HEK293 (cell line): ENCODE measurements around the gene YARS1.

Experiments used
- CTCF ChIA-PET: fragments of 350-600 bp; formaldehyde crosslinking; extraction: SDS; loops from one replicate; lab custom pipeline; 2021; ENCODE audit warnings: antibody characterized with exemption; lab: Yijun Ruan, JAX
- POLR2A ChIA-PET: fragments of 300-600 bp; formaldehyde crosslinking; extraction: SDS; loops from one replicate; lab custom pipeline; 2020; ENCODE audit warnings: antibody characterized with exemption, inconsistent platforms; lab: Yijun Ruan, JAX
- H3K27ac ChIP-seq: fragments of 200-500 bp; sonication (Bioruptor generic); 2 replicates; pipeline ENCODE4 v1.5.1; 2014; ENCODE audit warnings: low read depth, low read length, control low read depth, inconsistent platforms; ENCODE audit errors: extremely low read depth
- H3K36me3 ChIP-seq, 2 experiments: fragments of 200-500 bp in 1 of 2; sonication (Bioruptor generic) in 1 of 2; 1 replicate in 1 of 2; 2 replicates in 1 of 2; pipeline ENCODE4 v1.5.1; 2014 to 2017; ENCODE audit warnings: inconsistent platforms in 2 of 2, low read length in 2 of 2; ENCODE audit not compliant: control insufficient read depth in 2 of 2, insufficient read depth in 1 of 2
- H3K4me1 ChIP-seq: fragments of 200-500 bp; sonication (Bioruptor generic); 2 replicates; pipeline ENCODE4 v1.5.1; 2014; ENCODE audit warnings: mild to moderate bottlenecking, low read length, inconsistent platforms; ENCODE audit not compliant: control insufficient read depth, insufficient read depth
- H3K4me3 ChIP-seq: 2 replicates; pipeline ENCODE4 v1.5.1; 2011; ENCODE audit warnings: low read depth, mild to moderate bottlenecking, control low read depth, low read length, moderate library complexity
- H3K9me3 ChIP-seq: fragments of 200-500 bp; sonication (Bioruptor generic); 2 replicates; pipeline ENCODE4 v1.5.1; 2014; ENCODE audit warnings: low read depth, low read length, inconsistent platforms; ENCODE audit not compliant: control insufficient read depth, insufficient read depth
- MZF1 ChIP-seq: fragments of 450-650 bp; formaldehyde crosslinking; IDR thresholded peaks from 2 replicates; pipeline ENCODE4 v1.5.1; 2017; ENCODE audit warnings: missing biosample characterization, missing genetic modification characterization, borderline replicate concordance
- PBX3 ChIP-seq: sonication (generic); formaldehyde crosslinking; IDR thresholded peaks from 2 replicates; pipeline ENCODE4 v1.8.1; 2022; ENCODE audit warnings: mild to moderate bottlenecking, moderate library complexity, missing genetic modification reagents
- PRDM1 ChIP-seq: fragments of 450-650 bp; formaldehyde crosslinking; IDR thresholded peaks from 2 replicates; pipeline ENCODE4; 2016; ENCODE audit warnings: missing biosample characterization, missing genetic modification characterization
- PRDM10 ChIP-seq: fragments of 450-650 bp; formaldehyde crosslinking; IDR thresholded peaks from 2 replicates; pipeline ENCODE4 v1.5.1; 2016; ENCODE audit warnings: missing biosample characterization, missing genetic modification characterization
- SP7 ChIP-seq: fragments of 450-650 bp; formaldehyde crosslinking; IDR thresholded peaks from 2 replicates; pipeline ENCODE4 v1.5.1; 2016; ENCODE audit warnings: missing biosample characterization, missing genetic modification characterization
- ZBTB20 ChIP-seq: fragments of 450-650 bp; formaldehyde crosslinking; IDR thresholded peaks from 2 replicates; pipeline ENCODE4 v1.5.1; 2016; ENCODE audit warnings: missing biosample characterization, missing genetic modification characterization
- ZNF362 ChIP-seq: fragments of 450-650 bp; formaldehyde crosslinking; IDR thresholded peaks from 2 replicates; pipeline ENCODE4 v1.5.1; 2016; ENCODE audit warnings: missing biosample characterization, missing genetic modification characterization
- ZNF37A ChIP-seq: fragments of 450-650 bp; IDR thresholded peaks from 2 replicates; pipeline ENCODE4 v1.5.1; 2018; ENCODE audit warnings: missing biosample characterization, missing genetic modification characterization
- ZNF548 ChIP-seq: fragments of 450-650 bp; formaldehyde crosslinking; IDR thresholded peaks from 2 replicates; pipeline ENCODE4 v1.5.1; 2016; ENCODE audit warnings: missing biosample characterization, missing genetic modification characterization
- ZNF580 ChIP-seq: fragments of 450-650 bp; formaldehyde crosslinking; IDR thresholded peaks from 2 replicates; pipeline ENCODE4 v1.5.1; 2016; ENCODE audit warnings: missing biosample characterization, missing genetic modification characterization
- ZNF600 ChIP-seq: fragments of 450-650 bp; formaldehyde crosslinking; IDR thresholded peaks from 2 replicates; pipeline ENCODE4 v1.5.1; 2016; ENCODE audit warnings: missing biosample characterization, missing genetic modification characterization
- ZNF610 ChIP-seq: fragments of 450-650 bp; formaldehyde crosslinking; IDR thresholded peaks from 2 replicates; pipeline ENCODE4 v1.5.1; 2016; ENCODE audit warnings: missing biosample characterization, missing genetic modification characterization, borderline replicate concordance
- ZNF639 ChIP-seq: fragments of 450-650 bp; formaldehyde crosslinking; IDR thresholded peaks from 2 replicates; pipeline ENCODE4 v1.5.1; 2016; ENCODE audit warnings: missing biosample characterization, missing genetic modification characterization

The YARS1 gene

GRCh38 chr1:32759997-32760623 is 57.0 kb downstream of the YARS1 start (continued):
- peak; percentile 90 for TF ChIP-seq PRDM10
- TF ChIP-seq ZNF610 (tag by site-specific recombination) = no peak
- TF ChIP-seq ZNF639 (tag by site-specific recombination) = 0 out of 2 replicates have a peak, but pooled peaks have one; percentile 23
- peak; percentile 70 for TF ChIP-seq SP7 (tag by site-specific recombination)
- TF ChIP-seq ZNF362 = no peak
- no peak for TF ChIP-seq ZNF548 (tag by site-specific recombination)
- no peak for TF ChIP-seq PBX3 (CRISPR knock-in tag)
- TF ChIP-seq MZF1 = no peak

DNA sequence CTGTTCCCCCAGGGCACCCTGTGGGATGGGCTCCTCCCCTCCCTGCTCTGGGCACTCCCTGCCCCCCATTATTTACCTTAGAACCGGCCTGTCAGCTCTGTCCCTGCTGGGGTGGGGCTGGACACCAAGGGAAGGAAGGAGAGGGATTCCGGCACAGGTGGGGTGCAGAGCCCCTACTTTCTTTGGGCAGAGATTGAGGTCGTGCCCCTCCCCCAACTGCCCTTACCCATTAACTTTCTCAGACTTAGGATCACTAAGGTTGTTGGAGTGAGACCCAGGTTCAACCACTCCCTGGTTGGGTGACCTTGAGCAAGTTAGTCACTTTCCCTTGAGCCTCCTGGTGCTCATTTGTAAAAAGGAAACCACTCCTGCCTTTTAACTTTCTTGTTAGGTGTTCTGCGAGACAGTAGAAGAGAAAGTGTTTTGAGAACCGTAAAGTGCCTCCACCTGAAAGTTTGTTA is 57.6 kb downstream of the YARS1 start:
- H3K36me3 ChIP-seq = no peaks in the 10 kb centered on the region; a peak in 1 of 3 replicates
- peaks cover 18% of the 10 kb centered on the region for H3K4me1 ChIP-seq
- H3K27ac ChIP-seq = peak overlapping the region; percentile 18
- POLR2A ChIA-PET = interaction anchor here (0.9 kb wide), 1 partner anchor 10 kb away, joined by 3 read pairs; no protein-coding TSS in a partner anchor
- TF ChIP-seq ZNF37A = no peak
- TF ChIP-seq PRDM1 = peak; percentile 96
- CTCF ChIA-PET = interaction anchor here (0.6 to 1.5 kb wide), 3 partner anchors 14 to 50 kb away, joined by 4 to 10 read pairs (median 6); no protein-coding TSS in a partner anchor
- H3K9me3 ChIP-seq = no peaks in the 10 kb centered on the region
- no peak overlapping the region for H3K4me3 ChIP-seq

DNA sequence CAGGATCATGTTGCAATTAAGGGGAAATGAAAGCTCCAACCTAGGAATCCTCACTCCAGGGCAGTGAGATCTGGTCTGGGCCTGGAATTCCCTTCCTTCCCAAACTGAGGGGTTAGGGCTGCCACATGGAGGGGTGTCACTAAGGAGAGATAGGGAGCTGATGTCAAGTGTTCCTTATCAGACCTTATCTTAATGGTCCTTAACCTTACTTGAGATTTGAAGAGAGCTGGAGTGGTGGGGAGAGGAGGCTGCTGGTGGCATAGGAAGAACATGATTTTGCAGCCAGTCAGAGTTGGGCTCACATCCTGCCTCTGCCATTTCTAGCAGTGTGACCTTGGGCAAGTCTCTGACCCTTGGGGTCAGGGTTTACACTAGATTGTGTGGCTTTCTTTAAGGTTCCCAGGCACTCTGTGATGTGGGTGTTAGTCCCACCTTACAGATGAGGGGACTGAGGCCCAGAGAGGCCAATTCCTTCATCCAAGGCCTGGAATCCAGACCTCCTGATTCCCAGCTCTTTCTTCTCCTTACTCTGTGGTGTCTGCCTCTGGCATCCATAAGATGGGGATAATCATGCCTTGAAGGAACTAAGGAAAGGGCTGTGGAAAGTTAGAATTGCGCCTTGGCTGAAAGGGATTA is 58.2 kb downstream of the YARS1 start:
- Histone ChIP-seq H3K4me1 (peaks cover 18% of the 10 kb centered on the region), H3K27ac (no peak overlapping the region), H3K9me3 (no peaks in the 10 kb centered on the region), H3K4me3 (no peak overlapping the region), H3K36me3 (no peaks in the 10 kb centered on the region)
- CTCF ChIA-PET = interaction anchor here (0.6 to 1.5 kb wide), 9 partner anchors 10 to 605 kb away, joined by 3 to 10 read pairs (median 4); no protein-coding TSS in a partner anchor
- 0 out of 2 replicates have a peak, but pooled peaks have one; percentile 11 for TF ChIP-seq SP7 (tag by site-specific recombination)
- peak; percentile 34; the same call in 1 of the 2 replicates for TF ChIP-seq ZNF600 (tag by site-specific recombination)
- no peak for TF ChIP-seq ZNF580 (tag by site-specific recombination)
- TF ChIP-seq ZBTB20 (tag by site-specific recombination) = peak; percentile 74
- POLR2A ChIA-PET = interaction anchor here (0.7 to 1.2 kb wide), 3 partner anchors 10 to 115 kb away, joined by 3 to 5 read pairs (median 3); no protein-coding TSS in a partner anchor
